Choroid plexus epithelial cell (primary cell): ENCODE data around the gene PPP1R2.
A peak's percentile ranks its signal among the peaks of the same experiment; 100 is the strongest.

Experiments used
- DNase-seq: peaks from one replicate; pipeline ENCODE4 v3.0.0-alpha.2; 2010; ENCODE audit warnings: low read depth
- H3K4me3 ChIP-seq: 2 replicates; pipeline ENCODE4 v1.5.1; 2011; ENCODE audit warnings: low read depth, mild to moderate bottlenecking, control low read depth, low read length, moderate library complexity
- TF ChIP-seq, protein P1 (sequence below): conservative IDR thresholded peaks from 2 replicates; pipeline ENCODE4 v1.5.1; 2011; ENCODE audit warnings: low read depth, mild to moderate bottlenecking, control low read depth, inconsistent platforms, low read length, moderate library complexity

PPP1R2 gene

DNA sequence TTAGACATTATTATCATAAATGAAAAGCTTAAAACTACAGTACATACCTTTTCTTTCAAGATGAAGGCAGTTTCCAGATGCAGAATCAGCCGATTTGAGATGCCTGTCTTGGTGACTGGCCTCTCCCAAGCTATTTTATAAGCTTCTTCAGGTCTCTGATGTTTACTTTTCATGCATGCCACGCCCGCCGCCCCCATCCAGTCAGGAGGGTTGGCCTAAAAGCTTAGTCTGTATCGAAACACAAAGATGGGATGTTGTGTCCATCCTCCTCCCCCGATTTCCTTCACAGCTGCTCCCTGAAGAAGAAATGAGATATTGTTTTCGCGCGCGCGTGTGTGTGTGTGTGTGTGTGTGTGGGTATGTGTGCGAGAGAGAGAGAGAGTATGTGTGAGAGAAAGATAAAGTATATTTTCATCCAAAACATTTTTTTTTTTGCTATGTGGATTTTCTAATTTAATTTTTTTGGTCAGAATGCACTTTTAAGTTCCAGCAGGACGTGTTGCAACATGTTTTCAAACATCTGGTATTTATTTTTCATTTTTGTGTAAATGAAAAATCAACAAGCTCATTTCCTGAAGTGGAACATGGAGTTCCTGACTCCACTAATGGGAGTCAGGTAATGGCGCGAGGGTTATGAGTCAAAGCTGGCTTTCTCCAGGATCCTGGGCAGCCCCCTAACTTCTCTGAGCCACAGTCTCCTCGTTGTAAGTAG lies 40.9 kb upstream of the PPP1R2 start, which contains the start of gene APOD:
TSS of gene APOD (minus strand) at position 110 of the 712 bp plus-strand sequence. CDS start 4,479 bp downstream, outside the sequence.
- H3K4me3 ChIP-seq = peak within 1 kb of the TSS; percentile 30
- DNase-seq = peak; percentile 80
- TF ChIP-seq, protein P1, sequence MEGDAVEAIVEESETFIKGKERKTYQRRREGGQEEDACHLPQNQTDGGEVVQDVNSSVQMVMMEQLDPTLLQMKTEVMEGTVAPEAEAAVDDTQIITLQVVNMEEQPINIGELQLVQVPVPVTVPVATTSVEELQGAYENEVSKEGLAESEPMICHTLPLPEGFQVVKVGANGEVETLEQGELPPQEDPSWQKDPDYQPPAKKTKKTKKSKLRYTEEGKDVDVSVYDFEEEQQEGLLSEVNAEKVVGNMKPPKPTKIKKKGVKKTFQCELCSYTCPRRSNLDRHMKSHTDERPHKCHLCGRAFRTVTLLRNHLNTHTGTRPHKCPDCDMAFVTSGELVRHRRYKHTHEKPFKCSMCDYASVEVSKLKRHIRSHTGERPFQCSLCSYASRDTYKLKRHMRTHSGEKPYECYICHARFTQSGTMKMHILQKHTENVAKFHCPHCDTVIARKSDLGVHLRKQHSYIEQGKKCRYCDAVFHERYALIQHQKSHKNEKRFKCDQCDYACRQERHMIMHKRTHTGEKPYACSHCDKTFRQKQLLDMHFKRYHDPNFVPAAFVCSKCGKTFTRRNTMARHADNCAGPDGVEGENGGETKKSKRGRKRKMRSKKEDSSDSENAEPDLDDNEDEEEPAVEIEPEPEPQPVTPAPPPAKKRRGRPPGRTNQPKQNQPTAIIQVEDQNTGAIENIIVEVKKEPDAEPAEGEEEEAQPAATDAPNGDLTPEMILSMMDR = no peak

DNA sequence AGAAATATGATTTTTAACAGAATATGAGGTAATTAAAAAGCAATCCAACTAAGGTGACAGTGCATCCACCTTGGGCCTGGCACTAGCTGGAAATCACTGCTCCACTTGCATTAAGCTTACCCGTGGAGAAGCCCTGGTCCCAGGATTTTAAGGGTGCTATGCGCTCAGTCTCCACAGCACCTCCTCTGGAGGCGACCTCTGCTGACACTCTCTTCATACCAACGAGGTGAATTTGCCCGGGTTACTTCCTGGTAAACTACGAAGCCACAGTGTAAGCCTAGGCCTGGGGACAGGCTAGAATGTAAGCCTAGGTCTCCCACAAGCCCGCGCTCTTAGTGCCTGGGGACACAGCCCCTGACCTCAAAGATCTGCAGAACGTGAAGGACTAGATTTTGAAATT lies 39.8 kb upstream of the PPP1R2 start:
- TF ChIP-seq, protein P1 = peak; percentile 31
- peak; percentile 22 for DNase-seq
- H3K4me3 ChIP-seq = peak overlapping the region; percentile 22

DNA sequence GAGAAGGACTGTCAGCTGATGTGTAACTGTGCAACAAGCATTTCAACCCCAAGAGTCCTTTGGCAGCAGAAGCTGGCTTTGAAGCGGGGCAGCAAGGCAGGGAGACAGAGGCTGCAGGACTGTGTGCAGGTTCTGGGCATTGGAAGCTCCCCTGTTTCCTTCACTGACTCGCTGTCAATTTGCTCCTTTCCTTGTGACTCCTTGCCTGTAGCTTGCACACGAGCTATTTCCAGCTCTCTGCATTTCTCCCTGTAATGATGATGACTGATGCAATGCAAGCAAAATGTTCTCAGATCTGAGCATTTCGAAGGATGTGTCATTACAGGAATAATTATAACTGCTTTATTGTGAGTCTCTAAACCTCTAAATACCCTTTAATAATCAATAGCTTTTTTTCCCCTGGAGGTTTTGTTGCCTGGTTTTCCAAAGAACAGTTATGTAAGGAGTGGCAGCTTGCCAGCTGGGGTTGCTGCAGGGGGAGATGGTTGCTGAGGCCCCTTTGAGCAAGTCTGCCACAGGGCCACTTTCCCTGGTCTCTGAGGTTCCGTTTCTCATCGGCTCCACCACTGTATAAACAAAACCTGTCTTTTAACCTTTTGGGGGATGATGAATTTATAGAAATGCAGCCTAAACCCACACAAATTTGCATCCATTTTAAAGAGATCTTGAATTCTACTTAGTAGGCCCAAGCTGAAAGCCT lies 37.8 kb upstream of the PPP1R2 start:
- no peak overlapping the region for H3K4me3 ChIP-seq
- peak; percentile 81 for DNase-seq
- TF ChIP-seq, protein P1 = no peak

DNA sequence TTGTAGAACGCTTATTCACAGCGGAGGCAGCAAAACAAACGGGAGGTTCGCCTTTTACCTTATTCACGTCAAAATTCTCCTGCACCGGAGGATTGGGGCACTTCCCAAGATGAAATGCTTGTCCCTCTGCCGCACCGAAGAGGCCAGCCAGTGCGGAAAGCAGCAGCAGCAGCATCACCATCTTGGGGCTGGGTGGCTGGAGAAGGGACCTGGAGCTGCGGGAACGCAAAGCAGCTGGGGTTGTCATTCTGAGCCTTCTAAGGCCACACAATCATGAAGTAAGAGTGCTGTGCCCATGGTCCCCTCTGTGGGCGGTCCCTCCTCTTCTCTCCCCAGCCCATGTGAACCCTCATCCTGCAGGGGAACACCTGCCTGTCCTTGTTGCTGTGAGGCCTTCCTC lies 36.2 kb upstream of the PPP1R2 start:
- no peak overlapping the region for H3K4me3 ChIP-seq
- DNase-seq = no peak
- TF ChIP-seq, protein P1 = no peak

DNA sequence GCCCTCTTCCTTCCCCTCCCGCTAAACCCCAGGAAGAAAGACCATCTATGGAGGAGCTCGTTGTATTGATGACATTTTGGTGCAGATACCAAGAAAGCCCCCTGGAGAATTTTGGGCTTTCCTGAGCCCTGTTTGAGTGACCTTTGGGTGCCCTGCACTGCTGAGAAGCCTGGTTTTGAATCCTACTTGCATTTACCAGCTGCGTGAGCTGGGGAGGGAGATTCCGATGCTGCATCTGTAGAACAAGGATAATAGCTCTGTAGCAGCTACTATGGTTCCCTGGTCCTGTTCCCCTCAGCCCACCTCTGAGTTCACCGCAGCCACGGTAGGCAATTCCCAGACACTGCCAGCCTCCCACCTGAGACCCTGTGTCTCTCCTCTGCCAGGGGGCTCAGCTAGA lies 35.4 kb upstream of the PPP1R2 start:
- DNase-seq = no peak
- no peak overlapping the region for H3K4me3 ChIP-seq
- TF ChIP-seq, protein P1 = no peak

DNA sequence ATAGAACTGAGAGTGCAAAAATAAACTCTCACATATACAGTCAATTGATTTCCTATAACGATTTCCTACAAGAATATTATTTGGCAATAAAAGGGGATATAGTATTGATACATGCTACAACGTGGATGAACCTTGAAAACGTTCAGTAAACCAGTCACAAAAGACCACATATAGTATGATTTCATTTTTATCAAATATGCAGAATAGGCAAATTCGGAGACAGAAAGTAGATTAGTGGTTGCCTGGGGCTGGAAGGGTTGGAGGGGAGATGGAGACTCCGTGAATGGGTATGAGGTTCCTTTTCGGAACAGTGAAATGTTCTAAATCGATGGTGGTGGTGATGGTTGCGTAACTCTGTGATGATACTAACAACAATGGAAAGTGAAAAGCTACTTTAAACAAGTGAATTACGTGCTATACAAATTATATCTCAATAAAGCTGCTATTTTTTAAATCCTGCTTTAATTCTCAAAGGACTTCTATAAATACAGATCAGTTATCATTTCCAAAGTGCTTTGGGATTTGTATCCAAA lies 34.6 kb upstream of the PPP1R2 start:
- DNase-seq = no peak
- TF ChIP-seq, protein P1 = no peak
- no peak overlapping the region for H3K4me3 ChIP-seq
